Measurements from ENCODE around the gene SLC7A6.

- TF ChIP-seq POLR2AphosphoS5 (IDR thresholded peaks at IDR 0.05; ENCODE audit: borderline replicate concordance, low read depth, low read length) (no peak), EZH2 (IDR thresholded peaks at IDR 0.05) (no peak), FOXP2 (optimal IDR thresholded peaks at IDR 0.05; ENCODE audit: control extremely low read depth, extremely low read length, insufficient read depth) (no peak)
Measured at GRCh38 chr16:68285683-68286082, 21.4 kb downstream of the SLC7A6 start.
